Endometrial microvascular endothelial cells (primary cell): ENCODE results near the gene SLC2A10. TPM values are rescaled to one million over a fixed set of nuclear protein-coding genes. Genes with fewer than 3 reads are reported as not detected.

ENCODE experiments used
- in situ Hi-C: cut with HindIII; loops from 2 replicates; pipeline ENCODE4 v1.10.0; 2017; ENCODE audit warnings: low sequenced_read_pairs, low pct_unique_long_range_greater_than_20kb; ENCODE audit errors: inconsistent ontology term
- total RNA-seq: library from RNA; depleted of rRNA; stranded (reverse); fragments of >200 nt; gene quantifications from one replicate; pipeline ENCODE4 v1.2.3, GENCODE V29; 2015; ENCODE audit errors: inconsistent ontology term

The SLC2A10 gene
- total RNA-seq, 1 donor from 2014 or later = 3.5 TPM

- in situ Hi-C loops = no loop called here
Measured at GRCh38 chr20:46755483-46756413, 46.3 kb downstream of the SLC2A10 start.

GRCh38 chr20:46756419-46756818 lies 47.0 kb downstream of the SLC2A10 start:
- in situ Hi-C loops = no loop called here

DNA sequence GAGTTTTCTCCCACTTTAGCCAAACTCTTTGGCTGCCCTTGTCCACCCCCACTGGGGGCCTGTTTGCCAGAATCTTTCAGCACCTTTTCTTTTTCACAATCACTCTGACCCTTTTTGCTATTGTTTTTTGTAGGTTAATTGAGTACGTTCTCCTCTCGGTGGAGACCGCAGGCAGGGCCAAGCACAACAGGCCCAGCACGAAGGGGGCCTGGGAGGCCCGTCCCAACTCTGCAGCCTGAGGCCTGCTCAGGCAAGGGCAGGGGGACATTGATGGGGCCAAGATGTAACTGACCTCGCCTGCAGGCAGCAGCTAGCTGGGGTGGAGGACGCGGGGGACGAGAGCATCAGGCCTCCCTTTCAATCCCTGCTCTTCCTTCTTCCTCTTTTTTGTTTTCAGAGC lies 47.7 kb downstream of the SLC2A10 start:
- in situ Hi-C loops = no loop called here

- in situ Hi-C loops = no loop called here
Measured at GRCh38 chr20:46757754-46758678, 48.6 kb downstream of the SLC2A10 start.

DNA sequence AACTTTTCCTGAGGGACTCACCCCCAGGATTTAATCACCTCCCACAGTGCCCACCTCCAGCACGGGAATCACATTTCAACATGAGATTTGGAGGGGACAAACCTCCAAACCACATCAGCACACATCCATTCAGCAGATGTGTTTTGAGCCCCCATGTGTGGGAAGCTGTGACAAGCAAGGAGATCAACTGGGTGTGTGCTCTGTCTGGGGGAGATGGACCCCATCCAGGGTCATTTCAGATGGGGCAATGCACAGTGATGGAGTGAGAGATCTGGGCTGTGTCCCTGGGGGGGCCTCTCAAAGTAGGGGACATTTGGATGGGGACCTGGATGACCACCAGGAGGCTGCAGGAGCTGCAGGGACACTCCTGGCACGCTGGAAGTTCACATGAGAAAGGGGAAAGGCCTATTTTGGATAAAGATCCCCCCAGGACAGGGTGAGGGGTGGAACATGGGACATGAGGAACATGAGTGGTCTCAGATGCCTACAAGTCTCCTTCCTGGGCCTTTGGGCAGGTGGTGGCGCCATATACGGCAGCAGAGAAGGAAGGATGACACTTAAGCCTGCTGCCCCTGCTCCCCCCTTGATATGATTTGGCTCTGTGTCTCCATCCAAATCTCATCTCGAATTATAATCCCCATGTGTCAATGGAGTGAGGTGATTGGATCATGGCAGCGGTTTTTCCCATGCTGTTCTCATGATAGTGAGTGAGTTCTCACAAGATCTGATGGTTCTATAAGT lies 49.6 kb downstream of the SLC2A10 start:
- in situ Hi-C loops = no loop called here

DNA sequence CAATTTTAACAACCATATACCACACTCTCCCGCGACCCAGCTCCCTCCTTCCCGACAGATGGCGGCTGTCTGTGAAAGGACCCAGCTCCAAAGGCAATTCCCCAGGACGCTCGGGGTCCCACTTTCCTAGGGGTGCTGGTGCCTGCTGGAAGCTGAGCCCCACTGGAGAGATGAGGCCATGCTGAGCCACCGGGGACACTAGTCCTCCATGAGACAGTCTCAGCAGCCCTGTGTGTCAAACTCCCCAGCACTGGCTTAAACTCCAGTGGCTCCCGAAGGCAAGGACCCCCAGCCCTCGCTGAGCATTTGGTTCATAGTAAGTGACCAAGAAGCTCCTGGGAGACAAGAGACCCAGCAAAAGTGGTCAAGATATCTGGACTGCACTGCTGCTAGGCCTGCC lies 52.1 kb downstream of the SLC2A10 start:
- in situ Hi-C loops = no loop called here

DNA sequence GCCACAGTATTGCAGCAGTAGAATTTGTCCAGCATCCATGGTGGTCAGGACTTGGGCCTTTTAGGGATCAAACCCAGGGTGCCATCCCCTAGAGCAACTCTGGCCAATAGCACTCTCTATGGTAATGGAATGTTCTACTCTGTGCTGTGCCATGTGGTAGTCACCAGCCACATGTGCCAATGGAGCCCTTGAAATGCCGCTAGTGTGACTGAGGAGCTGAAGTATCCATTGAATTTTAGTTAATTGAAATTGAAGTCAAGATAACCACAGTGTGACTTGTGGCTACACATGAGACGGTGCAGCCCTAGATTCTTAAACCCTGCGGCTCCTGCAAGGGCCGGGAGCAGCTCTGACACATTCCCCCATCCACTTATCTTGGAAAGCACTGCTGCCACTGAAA lies 54.6 kb downstream of the SLC2A10 start:
- in situ Hi-C loops = no loop called here

GRCh38 chr20:46765506-46766120 lies 56.2 kb downstream of the SLC2A10 start:
- in situ Hi-C loops = no loop called here

DNA sequence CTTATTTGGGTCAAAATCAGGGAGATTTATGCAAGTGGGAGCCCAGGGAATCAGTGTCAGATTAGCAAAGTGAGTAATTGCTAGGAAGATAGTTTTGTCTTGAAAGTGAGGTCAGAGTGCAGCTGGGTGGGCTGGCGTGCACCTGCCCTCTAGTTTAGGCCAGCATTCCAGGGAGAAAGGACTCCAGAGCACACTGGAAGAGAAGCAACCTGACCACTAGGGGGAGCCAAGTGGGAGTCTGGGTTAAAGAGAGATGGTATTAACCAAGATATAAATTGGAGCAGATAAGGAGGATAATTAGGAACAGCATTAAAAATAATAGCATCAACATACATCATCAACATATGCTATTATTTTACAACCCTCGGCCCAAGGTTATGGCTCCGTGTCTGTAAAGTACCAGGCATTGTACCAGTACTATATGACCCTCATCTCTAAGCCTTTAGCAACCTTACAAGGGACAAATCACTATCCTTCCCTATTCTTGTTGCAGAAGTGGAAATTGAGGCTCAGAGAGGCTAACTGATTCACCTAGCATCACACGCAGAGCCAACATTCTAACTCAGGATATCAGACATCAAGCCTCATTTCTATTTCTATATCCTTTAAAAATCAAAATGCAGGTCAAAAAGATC lies 57.8 kb downstream of the SLC2A10 start:
- in situ Hi-C loops = no loop called here

GRCh38 chr20:46770330-46771194 lies 61.1 kb downstream of the SLC2A10 start:
- in situ Hi-C loops = no loop called here

- in situ Hi-C loops = no loop called here
Measured at GRCh38 chr20:46771195-46771588, 61.7 kb downstream of the SLC2A10 start.

- in situ Hi-C loops = no loop called here
Measured at GRCh38 chr20:46772901-46773300, 63.5 kb downstream of the SLC2A10 start.

- in situ Hi-C loops = no loop called here
Measured at GRCh38 chr20:46773680-46774079, 64.2 kb downstream of the SLC2A10 start.

- in situ Hi-C loops = no loop called here
Measured at GRCh38 chr20:46774236-46774635, 64.8 kb downstream of the SLC2A10 start.

DNA sequence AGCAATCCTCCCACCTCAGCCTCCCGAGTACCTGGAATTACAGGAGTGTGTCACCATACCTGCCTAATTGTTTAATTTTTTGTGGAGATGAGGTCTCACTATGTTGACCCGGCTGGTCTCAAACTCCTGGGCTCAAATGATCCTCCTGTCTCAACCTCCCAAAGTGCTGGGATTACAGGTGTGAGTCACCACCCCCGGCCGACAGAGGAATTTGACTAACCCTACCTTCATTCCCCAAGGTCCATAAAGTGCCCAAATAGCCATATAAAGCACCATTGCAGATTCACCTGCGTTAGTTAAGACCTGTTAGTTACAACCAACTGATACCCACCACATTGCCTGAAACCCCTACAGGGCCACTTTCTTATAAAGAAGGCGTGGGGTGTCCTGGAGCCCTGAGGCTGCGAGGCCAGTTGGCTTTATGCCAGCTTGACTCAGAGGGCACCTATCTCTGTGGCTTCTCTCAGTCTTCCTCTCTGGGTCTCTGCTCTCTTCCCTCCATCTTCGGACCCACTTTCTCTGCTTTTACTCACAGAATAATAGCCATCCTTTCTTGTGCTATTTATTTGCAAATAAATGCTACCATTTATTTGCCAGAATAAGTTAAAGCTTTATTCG lies 65.6 kb downstream of the SLC2A10 start:
- in situ Hi-C loops = no loop called here

DNA sequence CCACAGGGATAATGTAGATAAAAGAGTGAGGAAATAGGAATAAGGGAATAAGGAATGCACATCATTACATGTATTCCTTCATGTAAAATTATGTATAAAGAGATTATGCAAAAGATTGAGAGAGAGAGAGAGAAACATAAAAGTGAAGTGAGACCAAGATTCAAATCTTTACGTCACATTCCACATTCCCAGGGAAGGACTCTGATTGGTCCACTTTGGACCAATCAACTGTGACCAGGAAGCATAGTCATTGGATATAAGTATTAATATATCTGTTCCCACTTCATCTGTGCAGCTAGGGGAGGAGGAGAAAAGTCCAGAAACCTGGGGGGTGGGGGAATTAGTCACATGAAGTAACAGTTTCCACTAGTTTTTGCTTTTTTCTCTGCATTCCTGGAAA lies 66.4 kb downstream of the SLC2A10 start:
- in situ Hi-C loops = no loop called here

DNA sequence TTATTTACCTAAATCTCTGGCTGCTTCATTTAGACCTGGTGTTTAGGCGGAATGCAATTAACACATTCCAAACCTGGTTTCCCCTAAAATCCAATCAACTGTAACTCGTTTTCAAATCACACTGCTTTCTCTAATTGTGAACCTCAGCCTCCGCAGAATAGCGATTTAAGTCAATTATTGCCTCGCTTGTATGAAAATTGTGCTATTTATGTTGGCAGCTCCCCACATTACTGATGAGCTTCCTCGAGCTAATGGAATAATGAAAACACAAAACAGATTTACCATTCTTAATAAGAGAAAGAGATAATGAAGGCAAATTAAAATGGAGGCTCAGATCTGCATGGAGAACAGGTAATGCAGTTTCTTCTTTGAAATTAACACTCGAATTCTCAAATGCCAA lies 67.9 kb downstream of the SLC2A10 start:
- in situ Hi-C loops = no loop called here
